Measurements from ENCODE around the gene MS4A6A.

DNA sequence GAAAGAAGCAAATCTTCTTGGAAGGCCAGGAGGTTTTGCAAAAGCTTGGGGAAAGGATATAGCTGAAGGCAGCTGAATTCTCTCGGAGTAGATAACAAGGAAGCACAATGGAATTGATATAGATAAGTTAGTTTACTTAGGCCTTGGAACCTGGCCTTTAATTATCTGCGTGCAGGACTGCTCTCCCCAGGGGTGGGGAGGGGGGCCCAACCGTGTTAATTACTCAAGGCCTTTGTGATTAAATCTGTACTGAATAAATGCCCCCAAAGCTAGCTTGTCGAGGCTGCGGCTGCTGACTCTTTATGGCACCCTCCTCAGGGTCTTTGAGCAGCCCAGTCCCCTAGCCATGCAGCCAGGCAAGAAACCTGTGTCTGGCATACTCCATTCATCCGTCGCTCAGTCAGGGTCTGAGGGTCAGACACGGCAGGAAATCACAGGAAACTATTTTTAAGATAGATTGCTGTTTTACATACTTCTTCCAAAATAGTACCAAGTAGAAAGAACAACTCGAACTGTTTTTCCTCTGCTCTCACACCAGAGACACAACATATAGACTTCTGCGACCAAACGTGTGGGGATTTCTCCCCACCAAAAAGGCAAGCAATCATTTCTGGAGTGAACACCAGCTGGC lies 58.0 kb downstream of the MS4A6A start:
- no peak for TF ChIP-seq CTCF (IDR thresholded peaks at IDR 0.05)
- TF ChIP-seq POLR2A (IDR thresholded peaks at IDR 0.05) = no peak

All from right lobe of liver (tissue), 4 donors.